Keratinocyte (primary cell): ENCODE measurements around the gene MLLT3.

ENCODE experiments used
- EZH2 ChIP-seq: IDR thresholded peaks from one replicate; pipeline ENCODE4 v1.6.1; 2012; ENCODE audit warnings: inconsistent platforms, mild to moderate bottlenecking, low read length, moderate library complexity
- TF ChIP-seq, protein P1 (sequence below), 3 experiments: IDR thresholded peaks in 1 of 3; conservative IDR thresholded peaks in 1 of 3; optimal IDR thresholded peaks in 1 of 3; 2 replicates in 2 of 3; 3 replicates in 1 of 3; pipeline versions ENCODE3 to v1.5.1; 2011; ENCODE audit warnings: low read length in 3 of 3, mild to moderate bottlenecking in 3 of 3, moderate library complexity in 2 of 3, control low read depth in 1 of 3, inconsistent platforms in 1 of 3; ENCODE audit not compliant: insufficient read depth in 2 of 3; ENCODE audit errors: extremely low read depth in 1 of 3

DNA sequence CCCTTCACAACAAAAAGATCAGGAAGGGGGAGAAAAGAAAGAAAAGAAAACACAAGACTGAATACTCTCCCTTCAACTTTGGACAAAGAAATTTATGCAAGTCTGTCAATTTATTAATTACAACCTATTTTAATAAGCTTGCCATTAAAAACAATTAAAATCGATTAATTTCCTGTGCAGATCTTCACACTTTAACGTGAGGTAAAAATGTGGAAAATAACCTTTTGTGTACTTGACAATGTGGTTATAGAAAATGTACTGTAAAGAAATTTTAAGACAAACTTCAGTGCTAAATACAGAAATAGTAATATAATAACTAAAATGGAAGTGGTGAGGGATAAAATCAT, 2.7 kb upstream of the MLLT3 start:
- TF ChIP-seq, protein P1, sequence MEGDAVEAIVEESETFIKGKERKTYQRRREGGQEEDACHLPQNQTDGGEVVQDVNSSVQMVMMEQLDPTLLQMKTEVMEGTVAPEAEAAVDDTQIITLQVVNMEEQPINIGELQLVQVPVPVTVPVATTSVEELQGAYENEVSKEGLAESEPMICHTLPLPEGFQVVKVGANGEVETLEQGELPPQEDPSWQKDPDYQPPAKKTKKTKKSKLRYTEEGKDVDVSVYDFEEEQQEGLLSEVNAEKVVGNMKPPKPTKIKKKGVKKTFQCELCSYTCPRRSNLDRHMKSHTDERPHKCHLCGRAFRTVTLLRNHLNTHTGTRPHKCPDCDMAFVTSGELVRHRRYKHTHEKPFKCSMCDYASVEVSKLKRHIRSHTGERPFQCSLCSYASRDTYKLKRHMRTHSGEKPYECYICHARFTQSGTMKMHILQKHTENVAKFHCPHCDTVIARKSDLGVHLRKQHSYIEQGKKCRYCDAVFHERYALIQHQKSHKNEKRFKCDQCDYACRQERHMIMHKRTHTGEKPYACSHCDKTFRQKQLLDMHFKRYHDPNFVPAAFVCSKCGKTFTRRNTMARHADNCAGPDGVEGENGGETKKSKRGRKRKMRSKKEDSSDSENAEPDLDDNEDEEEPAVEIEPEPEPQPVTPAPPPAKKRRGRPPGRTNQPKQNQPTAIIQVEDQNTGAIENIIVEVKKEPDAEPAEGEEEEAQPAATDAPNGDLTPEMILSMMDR (optimal IDR thresholded peaks at IDR 0.05 in 1 of 3, IDR thresholded peaks at IDR 0.05 in 1 of 3, conservative IDR thresholded peaks at IDR 0.05 in 1 of 3; ENCODE audit: extremely low read depth in 1 of 3, insufficient read depth in 2 of 3, low read length in 3 of 3) = no peak
- TF ChIP-seq EZH2 = no peak
